Activated CD4-positive, CD25-positive, alpha-beta regulatory T cell treated with anti-CD3 and anti-CD28 coated beads, Interleukin-2, amount 50 U/mL, for 16 hours (primary cell): Measurements from ENCODE around the gene BOC.

Experiments used
- DNase-seq: peaks from one replicate; pipeline ENCODE4 v3.0.0-alpha.2; 2020; ENCODE audit warnings: low read depth, low spot score

BOC gene

GRCh38 chr3:113185194-113185835 is 26.0 kb upstream of the BOC start:
- DNase-seq: no peak

GRCh38 chr3:113186566-113186965 is 24.8 kb upstream of the BOC start:
- DNase-seq: no peak

GRCh38 chr3:113193288-113193687 is 18.1 kb upstream of the BOC start:
- no peak for DNase-seq

GRCh38 chr3:113193719-113194118 is 17.6 kb upstream of the BOC start:
- DNase-seq: no peak

- no peak for DNase-seq
Measured at GRCh38 chr3:113194823-113195401, 16.4 kb upstream of the BOC start.

- no peak for DNase-seq
Measured at GRCh38 chr3:113200351-113200750, 11.0 kb upstream of the BOC start.

GRCh38 chr3:113200946-113201345 is 10.4 kb upstream of the BOC start:
- no peak for DNase-seq

GRCh38 chr3:113204371-113204770 is 7.0 kb upstream of the BOC start:
- no peak for DNase-seq

- no peak for DNase-seq
Measured at GRCh38 chr3:113205481-113205880, 5.9 kb upstream of the BOC start.

GRCh38 chr3:113210604-113211329 is 590 bp upstream of the BOC start:
- no peak for DNase-seq

- DNase-seq: no peak
Measured at GRCh38 chr3:113212150-113212843, 940 bp downstream of the BOC start.

- DNase-seq: no peak
Measured at GRCh38 chr3:113212844-113213375, 1.6 kb downstream of the BOC start.

- DNase-seq: no peak
Measured at GRCh38 chr3:113213896-113214587, 2.7 kb downstream of the BOC start.

GRCh38 chr3:113214917-113215595 is 3.7 kb downstream of the BOC start:
- no peak for DNase-seq

- DNase-seq: no peak
Measured at GRCh38 chr3:113216393-113216792, 5.0 kb downstream of the BOC start.

- no peak for DNase-seq
Measured at GRCh38 chr3:113218011-113218680, 6.8 kb downstream of the BOC start.

- no peak for DNase-seq
Measured at GRCh38 chr3:113218681-113219045, 7.3 kb downstream of the BOC start.

GRCh38 chr3:113219605-113220300 is 8.4 kb downstream of the BOC start:
- DNase-seq: no peak

- no peak for DNase-seq
Measured at GRCh38 chr3:113220721-113221120, 9.4 kb downstream of the BOC start.

- DNase-seq: no peak
Measured at GRCh38 chr3:113221721-113222257, 10.4 kb downstream of the BOC start.
